Ramos (cell line): ENCODE measurements around the gene KIR2DL1.
"Not testable (repeated sequence)": the region's sequence is repeated elsewhere in the genome, so short reads cannot be mapped to it uniquely, and the experiment has no call there.

Experiments used
- in situ Hi-C: fragments of 300-500 bp; cut with MboI; formaldehyde crosslinking; loops from one replicate; pipeline ENCODE4 v1.14.3; 2022; ENCODE audit warnings: low sequenced_read_pairs; ENCODE audit not compliant: unreplicated experiment

KIR2DL1 gene

DNA sequence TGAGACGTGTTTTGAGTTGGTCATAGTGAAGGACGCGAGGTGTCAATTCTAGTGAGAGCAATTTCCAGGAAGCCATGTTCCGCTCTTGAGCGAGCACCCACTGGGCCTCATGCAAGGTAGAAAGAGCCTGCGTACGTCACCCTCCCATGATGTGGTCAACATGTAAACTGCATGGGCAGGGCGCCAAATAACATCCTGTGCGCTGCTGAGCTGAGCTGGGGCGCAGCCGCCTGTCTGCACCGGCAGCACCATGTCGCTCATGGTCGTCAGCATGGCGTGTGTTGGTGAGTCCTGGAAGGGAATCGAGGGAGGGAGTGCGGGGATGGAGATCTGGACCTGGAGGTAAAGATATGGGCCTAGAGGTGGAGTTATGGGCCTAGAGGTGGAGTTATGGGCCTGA lies 46.7 kb downstream of the KIR2DL1 start, which contains the start of gene KIR3DL1:
KIR3DL1 (plus strand) TSS at position 218 of the 400 bp plus-strand sequence.
- in situ Hi-C loops, result not testable (repeated sequence)

DNA sequence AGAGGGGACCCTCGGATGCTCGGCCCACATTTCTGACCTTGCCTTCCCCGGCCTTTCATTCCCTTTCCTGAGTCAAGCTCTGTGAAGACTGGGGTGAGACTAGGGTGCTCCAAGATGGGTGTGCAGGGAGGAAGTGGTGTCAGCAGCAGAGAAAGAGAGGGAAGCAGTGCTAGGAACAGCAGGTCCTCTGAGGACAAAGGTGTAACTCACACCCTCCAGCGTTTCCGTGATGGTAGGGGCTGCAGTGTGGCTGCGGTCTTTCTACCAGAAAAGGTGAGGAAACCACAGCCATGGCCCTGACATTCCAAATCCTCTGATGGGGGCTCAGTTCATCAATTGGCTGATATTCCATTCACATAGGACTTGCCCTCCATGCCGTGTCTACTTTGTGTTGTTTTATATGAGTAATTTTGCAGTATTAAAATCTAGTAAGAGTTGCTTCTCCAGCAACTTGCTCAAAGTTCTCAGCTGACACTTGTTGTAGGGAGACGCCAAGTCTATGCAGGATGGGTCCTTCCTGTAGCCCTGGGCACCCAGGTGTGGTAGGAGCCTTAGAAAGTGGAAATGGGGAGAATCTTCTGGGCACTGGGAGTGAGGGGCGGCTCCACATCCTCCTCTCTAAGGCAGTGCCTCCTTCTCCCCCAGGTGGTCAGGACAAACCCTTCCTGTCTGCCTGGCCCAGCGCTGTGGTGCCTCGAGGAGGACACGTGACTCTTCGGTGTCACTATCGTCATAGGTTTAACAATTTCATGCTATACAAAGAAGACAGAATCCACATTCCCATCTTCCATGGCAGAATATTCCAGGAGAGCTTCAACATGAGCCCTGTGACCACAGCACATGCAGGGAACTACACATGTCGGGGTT lies 48.3 kb downstream of the KIR2DL1 start:
- in situ Hi-C loops, result no loop called here

DNA sequence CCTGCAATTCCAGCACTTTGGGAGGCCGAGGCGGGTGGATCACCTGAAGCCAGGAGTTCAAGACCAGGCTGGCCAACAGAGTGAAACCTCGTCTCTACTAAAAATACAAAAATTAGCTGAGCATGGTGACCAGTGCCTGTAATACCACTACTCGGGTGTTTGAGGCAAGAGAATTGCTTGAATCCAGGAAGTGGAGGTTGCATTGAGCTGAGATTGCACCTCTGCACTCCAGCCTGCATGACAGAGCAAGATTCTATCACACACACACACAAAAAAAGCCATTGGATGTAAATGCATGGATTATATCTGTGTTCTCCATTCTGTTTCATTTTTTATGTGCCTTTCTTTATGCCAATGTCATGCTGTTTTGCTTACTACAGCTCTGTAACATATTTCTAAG lies 54.8 kb downstream of the KIR2DL1 start:
- in situ Hi-C loops, result not testable (repeated sequence)

DNA sequence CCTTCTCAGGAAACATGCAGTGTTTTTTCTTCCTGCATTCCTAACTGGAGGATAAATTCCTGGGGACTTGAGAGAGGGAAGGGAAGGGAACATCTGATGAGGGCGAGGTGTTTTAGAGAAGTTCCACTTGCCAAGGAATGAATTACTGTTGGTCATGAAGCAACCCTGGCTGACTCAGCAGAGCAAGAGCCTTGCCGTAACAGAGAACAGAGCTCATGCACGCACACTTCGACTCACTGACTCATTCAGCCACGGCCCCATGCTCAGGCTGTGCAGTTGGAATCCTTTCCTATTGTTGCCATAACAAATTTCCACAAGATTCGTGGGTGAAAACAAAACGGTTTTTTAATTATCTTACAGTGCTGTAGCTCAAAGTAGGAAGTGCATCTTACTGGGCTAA lies 55.7 kb downstream of the KIR2DL1 start:
- in situ Hi-C loops, result not testable (repeated sequence)

DNA sequence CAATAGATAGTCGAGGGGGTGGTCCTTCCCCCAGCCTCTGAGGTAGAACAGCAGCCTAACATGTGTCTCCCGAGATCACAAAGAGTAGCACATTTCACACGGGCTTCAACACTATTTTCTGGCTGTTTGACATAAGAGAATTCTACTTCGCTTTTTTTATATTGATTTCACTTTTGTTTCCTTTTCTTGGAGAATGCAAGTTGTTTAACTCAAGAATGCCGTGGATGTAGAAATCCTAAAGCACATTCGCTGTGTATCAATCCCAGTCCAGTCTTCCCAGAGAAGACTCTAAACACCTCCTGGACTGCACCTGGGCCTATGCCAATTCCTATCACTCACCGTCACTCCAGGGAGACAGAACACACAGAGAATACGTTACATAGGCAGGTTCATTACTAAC lies 58.5 kb downstream of the KIR2DL1 start:
- in situ Hi-C loops, result not testable (repeated sequence)

DNA sequence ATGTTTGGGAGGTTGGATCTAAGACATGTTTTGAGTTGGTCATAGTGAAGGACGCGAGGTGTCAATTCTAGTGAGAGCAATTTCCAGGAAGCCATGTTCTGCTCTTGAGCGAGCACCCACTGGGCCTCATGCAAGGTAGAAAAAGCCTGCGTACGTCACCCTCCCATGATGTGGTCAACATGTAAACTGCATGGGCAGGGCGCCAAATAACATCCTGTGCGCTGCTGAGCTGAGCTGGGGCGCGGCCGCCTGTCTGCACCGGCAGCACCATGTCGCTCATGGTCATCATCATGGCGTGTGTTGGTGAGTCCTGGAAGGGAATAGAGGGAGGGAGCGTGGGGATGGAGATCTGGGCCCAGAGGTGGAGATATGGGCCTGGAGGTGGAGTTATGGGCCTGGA lies 62.9 kb downstream of the KIR2DL1 start, which contains the start of gene KIR2DS4:
KIR2DS4 (plus strand) TSS at position 181 of the 400 bp plus-strand sequence.
- in situ Hi-C loops, result not testable (repeated sequence)
